Hepatocyte (in vitro differentiated cells): ENCODE results near the gene SLC7A14.

Experiments used
- EZH2 ChIP-seq: fragments of 200-600 bp; sonication (generic); IDR thresholded peaks from 2 replicates; pipeline ENCODE4 v1.6.1; 2016; ENCODE audit warnings: antibody characterized with exemption, mild to moderate bottlenecking, borderline replicate concordance
- EZH2phosphoT487 ChIP-seq: fragments of 200-600 bp; sonication (generic); IDR thresholded peaks from one replicate; pipeline ENCODE4 v1.6.1; 2018; ENCODE audit warnings: antibody characterized with exemption, mild to moderate bottlenecking, low read depth, moderate library complexity; ENCODE audit not compliant: unreplicated experiment, severe bottlenecking
- TF ChIP-seq, protein P1 (sequence below): fragments of 200-600 bp; sonication (generic); IDR thresholded peaks from 2 replicates; pipeline ENCODE4 v1.5.1; 2016; ENCODE audit warnings: antibody characterized with exemption, mild to moderate bottlenecking; ENCODE audit not compliant: poor library complexity

GRCh38 chr3:170490828-170491560 is 94.9 kb downstream of the SLC7A14 start:
- TF ChIP-seq, protein P1, sequence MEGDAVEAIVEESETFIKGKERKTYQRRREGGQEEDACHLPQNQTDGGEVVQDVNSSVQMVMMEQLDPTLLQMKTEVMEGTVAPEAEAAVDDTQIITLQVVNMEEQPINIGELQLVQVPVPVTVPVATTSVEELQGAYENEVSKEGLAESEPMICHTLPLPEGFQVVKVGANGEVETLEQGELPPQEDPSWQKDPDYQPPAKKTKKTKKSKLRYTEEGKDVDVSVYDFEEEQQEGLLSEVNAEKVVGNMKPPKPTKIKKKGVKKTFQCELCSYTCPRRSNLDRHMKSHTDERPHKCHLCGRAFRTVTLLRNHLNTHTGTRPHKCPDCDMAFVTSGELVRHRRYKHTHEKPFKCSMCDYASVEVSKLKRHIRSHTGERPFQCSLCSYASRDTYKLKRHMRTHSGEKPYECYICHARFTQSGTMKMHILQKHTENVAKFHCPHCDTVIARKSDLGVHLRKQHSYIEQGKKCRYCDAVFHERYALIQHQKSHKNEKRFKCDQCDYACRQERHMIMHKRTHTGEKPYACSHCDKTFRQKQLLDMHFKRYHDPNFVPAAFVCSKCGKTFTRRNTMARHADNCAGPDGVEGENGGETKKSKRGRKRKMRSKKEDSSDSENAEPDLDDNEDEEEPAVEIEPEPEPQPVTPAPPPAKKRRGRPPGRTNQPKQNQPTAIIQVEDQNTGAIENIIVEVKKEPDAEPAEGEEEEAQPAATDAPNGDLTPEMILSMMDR = no peak
- TF ChIP-seq EZH2phosphoT487 (no peak), EZH2 (no peak)
